ENCODE data around the gene CRYBG3.

The CRYBG3 gene

GRCh38 chr3:97981886-97982285 is 160.1 kb downstream of the CRYBG3 start:
- DNase-seq, result no peak

GRCh38 chr3:97983933-97984491 is 162.2 kb downstream of the CRYBG3 start:
- no peak for DNase-seq

DNA sequence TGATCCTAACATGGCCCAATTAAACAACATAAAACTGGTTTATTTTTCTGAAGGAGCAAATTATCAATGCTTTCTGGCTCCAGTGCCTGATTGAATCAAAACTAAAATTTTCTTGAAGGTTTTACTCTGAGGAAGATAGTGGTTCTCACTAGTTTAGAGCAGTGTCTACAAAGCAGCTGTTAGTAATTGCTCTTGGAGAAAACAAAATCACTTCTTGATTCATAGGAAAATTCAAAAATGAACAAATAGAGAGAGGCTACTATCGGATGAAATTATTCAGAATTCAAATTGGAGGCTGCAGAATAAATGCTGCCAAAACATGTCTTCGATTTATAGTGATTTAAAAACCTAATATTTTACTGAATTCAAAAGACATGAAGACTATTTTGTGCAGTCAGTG is 165.5 kb downstream of the CRYBG3 start:
- no peak for DNase-seq

DNA sequence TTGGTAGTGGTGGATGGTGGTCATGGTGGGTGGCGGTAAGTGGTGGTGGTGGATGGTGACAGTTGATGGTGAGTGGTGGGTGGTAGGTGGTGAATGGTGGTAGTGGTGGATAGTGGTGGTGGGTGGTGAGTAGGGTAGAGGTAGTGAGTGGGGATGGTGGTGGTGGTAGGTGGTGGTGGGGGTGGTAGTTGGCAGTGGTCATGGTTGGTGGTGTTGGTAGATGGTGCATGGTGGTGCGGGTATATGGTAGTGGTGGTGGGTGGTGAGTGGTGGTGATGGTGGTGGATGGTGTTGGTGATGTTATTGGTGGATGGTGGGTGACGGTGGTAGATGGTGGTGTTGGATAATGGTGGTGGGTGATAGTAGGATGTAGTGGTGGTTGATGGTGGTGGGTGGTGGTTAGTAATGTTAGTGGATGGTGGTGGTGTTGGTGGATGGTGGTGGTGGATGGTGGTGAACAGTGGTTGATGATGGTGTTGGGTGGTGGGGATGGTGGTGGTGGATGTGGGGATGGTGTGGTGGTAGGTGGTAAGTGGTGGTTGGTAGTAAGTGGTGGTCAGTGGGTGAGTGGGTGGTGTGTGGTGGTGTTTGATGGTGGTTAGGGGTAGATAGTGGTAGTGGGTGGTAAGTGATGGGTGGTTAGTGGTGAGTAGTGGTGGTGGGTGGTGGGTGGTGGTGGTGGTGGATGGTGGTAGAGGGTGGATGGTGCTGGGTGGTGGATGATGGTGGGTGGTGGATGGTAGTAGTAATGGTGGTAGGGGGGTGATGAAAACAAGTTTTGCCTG is 167.2 kb downstream of the CRYBG3 start:
- DNase-seq, result no peak

- DNase-seq, result no peak
Measured at GRCh38 chr3:97990624-97991292, 168.9 kb downstream of the CRYBG3 start.

- no peak for DNase-seq
Measured at GRCh38 chr3:97991293-97991682, 169.5 kb downstream of the CRYBG3 start.

DNA sequence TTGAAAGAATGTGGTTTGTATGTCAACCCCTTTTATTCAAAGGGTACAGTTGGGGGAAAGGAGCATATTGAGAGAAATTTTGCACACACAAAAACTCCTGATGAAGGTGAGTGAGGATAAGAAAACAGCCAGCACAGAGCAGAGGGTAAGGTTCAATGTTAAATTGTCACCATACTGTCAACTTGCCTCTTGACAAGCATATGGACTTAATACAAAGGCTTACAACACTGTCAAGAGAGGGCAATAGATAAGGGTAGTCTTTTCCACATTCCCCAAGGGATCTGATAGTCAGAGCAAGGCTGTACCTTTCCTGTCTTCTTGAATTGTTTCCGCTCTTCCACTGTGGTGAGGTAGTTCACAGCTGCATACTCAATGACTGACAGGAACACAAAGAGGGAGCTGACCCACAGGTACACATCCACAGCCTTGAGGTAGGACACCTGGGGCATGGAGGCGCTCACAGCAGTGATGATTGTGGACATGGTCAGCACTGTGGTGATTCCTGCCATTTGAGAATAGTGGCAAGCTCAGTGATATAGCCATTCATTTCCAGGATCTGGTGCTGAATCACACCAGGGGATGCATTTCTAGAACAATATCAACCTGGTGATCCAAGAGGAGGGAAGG is 170.8 kb downstream of the CRYBG3 start:
- no peak for DNase-seq

- no peak for DNase-seq
Measured at GRCh38 chr3:97993526-97993925, 171.7 kb downstream of the CRYBG3 start.

DNA sequence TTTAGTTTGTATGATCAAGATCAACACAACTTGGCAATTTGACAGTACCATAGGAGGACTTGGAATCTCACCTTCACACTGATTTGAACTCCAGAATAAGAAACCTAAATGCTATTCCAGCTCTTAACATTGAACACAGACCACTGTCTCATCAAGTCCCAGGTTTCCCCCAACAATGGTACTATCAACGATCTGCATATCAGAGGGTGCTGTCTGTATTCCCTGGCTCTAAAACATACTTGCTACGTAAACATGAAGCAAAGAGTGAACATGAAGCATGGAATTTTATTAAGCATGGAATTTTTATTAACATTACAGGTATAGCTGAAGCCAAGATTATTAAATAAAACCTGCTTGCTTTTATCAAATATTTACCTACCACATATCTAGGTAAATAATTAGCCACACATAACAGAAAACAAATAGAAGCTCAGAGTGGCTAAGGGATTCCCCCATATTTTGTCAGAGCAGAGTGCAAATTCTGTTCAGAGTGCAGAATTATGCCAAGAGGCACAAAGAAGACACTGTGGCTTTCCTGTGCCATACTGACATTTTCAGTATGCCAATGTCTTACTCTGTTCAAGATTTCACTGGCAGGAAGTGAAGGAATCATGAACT is 172.6 kb downstream of the CRYBG3 start:
- no peak for DNase-seq
